ENCODE results near the gene LIMCH1.

- TF ChIP-seq POLR2A (IDR thresholded peaks at IDR 0.05; ENCODE audit: low read depth, low read length) (no peak), POLR2AphosphoS5 (IDR thresholded peaks at IDR 0.05; ENCODE audit: low read depth, low read length) (no peak), TAF1 (IDR thresholded peaks at IDR 0.05; ENCODE audit: low read depth, low read length) (no peak), POU2F2 (IDR thresholded peaks at IDR 0.05; ENCODE audit: low read depth, low read length) (no peak), PAX5 (IDR thresholded peaks at IDR 0.05; ENCODE audit: insufficient read depth, low read length, severe bottlenecking) (no peak)
Measured at GRCh38 chr4:41647383-41647782, 109.4 kb downstream of the LIMCH1 start.

Data from GM12891 (cell line).